ENCODE results near the gene ERBB4.
"Not testable (repeated sequence)": the region's sequence is repeated elsewhere in the genome, so short reads cannot be mapped to it uniquely, and the experiment has no call there.

ERBB4 gene

GRCh38 chr2:211671977-211672376 is 866.6 kb downstream of the ERBB4 start:
- no peak for DNase-seq

- DNase-seq: no peak
Observed at GRCh38 chr2:211665299-211665698, 873.3 kb downstream of the ERBB4 start.

- DNase-seq: no peak
Observed at GRCh38 chr2:211664321-211664720, 874.3 kb downstream of the ERBB4 start.

- no peak for DNase-seq
Observed at GRCh38 chr2:211654211-211654780, 884.3 kb downstream of the ERBB4 start.

GRCh38 chr2:211652327-211652726 is 886.3 kb downstream of the ERBB4 start:
- no peak for DNase-seq

- no peak for DNase-seq
Observed at GRCh38 chr2:211649331-211649730, 889.3 kb downstream of the ERBB4 start.

GRCh38 chr2:211631503-211631902 is 907.1 kb downstream of the ERBB4 start:
- DNase-seq: no peak

GRCh38 chr2:211623096-211623495 is 915.5 kb downstream of the ERBB4 start:
- DNase-seq: no peak

GRCh38 chr2:211620986-211621385 is 917.6 kb downstream of the ERBB4 start:
- DNase-seq: no peak

- DNase-seq: no peak
Observed at GRCh38 chr2:211617803-211618202, 920.8 kb downstream of the ERBB4 start.

GRCh38 chr2:211611621-211612020 is 927.0 kb downstream of the ERBB4 start:
- DNase-seq: no peak

- DNase-seq: peak; percentile 3
Observed at GRCh38 chr2:211611061-211611518, 927.5 kb downstream of the ERBB4 start.

GRCh38 chr2:211609127-211609526 is 929.5 kb downstream of the ERBB4 start:
- DNase-seq: no peak

- DNase-seq: no peak
Observed at GRCh38 chr2:211599146-211599545, 939.5 kb downstream of the ERBB4 start.

GRCh38 chr2:211598238-211598637 is 940.4 kb downstream of the ERBB4 start:
- DNase-seq: no peak

- not testable (repeated sequence) for DNase-seq
Observed at GRCh38 chr2:211592006-211592405, 946.6 kb downstream of the ERBB4 start.

GRCh38 chr2:211591426-211591825 is 947.2 kb downstream of the ERBB4 start:
- peak; percentile 2 for DNase-seq

- DNase-seq: no peak
Observed at GRCh38 chr2:211568439-211568838, 970.2 kb downstream of the ERBB4 start.

GRCh38 chr2:211564441-211564840 is 974.2 kb downstream of the ERBB4 start:
- DNase-seq: no peak

GRCh38 chr2:211545582-211545981 is 993.0 kb downstream of the ERBB4 start:
- DNase-seq: no peak

- DNase-seq: no peak
Observed at GRCh38 chr2:211534632-211535031, 1004.0 kb downstream of the ERBB4 start.

- DNase-seq: not testable (repeated sequence)
Observed at GRCh38 chr2:211524248-211524647, 1014.4 kb downstream of the ERBB4 start.

- DNase-seq: no peak
Observed at GRCh38 chr2:211516537-211516936, 1022.1 kb downstream of the ERBB4 start.

GRCh38 chr2:211514049-211514448 is 1024.6 kb downstream of the ERBB4 start:
- no peak for DNase-seq

- no peak for DNase-seq
Observed at GRCh38 chr2:211513446-211513845, 1025.2 kb downstream of the ERBB4 start.

Measured in NCI-H2107 (cell line).